ENCODE results near the gene MBIP.
"Not testable (repeated sequence)": the region's sequence is repeated elsewhere in the genome, so short reads cannot be mapped to it uniquely, and the experiment has no call there.

The MBIP gene

GRCh38 chr14:36356862-36357261 lies 36.4 kb upstream of the MBIP start:
- no peak for DNase-seq
- no peak overlapping the region for H2AFZ ChIP-seq (ENCODE audit: low read length)
- no peaks in the 10 kb centered on the region for H3K9me2 ChIP-seq (replicated peaks; ENCODE audit: insufficient read depth, low read length)
- TF ChIP-seq EZH2 (optimal IDR thresholded peaks at IDR 0.05; ENCODE audit: low read depth, low read length) (no peak), CTCF (IDR thresholded peaks at IDR 0.05; ENCODE audit: low read length) (no peak), EZH2phosphoT487 (IDR thresholded peaks at IDR 0.05; ENCODE audit: low read length) (no peak)
- no peak overlapping the region for H3K4me3 ChIP-seq (ENCODE audit: low read length)
- no peak overlapping the region for H3K4me2 ChIP-seq (ENCODE audit: low read depth, low read length)
- no peaks in the 10 kb centered on the region for H3F3A ChIP-seq (ENCODE audit: insufficient read depth, low read length)
- no peak overlapping the region for H3K9ac ChIP-seq (ENCODE audit: low read length)
- no peaks in the 10 kb centered on the region for H3K27me3 ChIP-seq (replicated peaks; ENCODE audit: insufficient read depth, low read length)
- H4K20me1 ChIP-seq (ENCODE audit: insufficient read depth, low read length), result no peaks in the 10 kb centered on the region
- no peaks in the 10 kb centered on the region for H3K36me3 ChIP-seq (replicated peaks; ENCODE audit: insufficient read depth, low read length)
- H3K79me2 ChIP-seq (ENCODE audit: low read length), result no peaks in the 10 kb centered on the region
- H3K4me1 ChIP-seq (ENCODE audit: low read length), result no peaks in the 10 kb centered on the region
- no peaks in the 10 kb centered on the region for H3K9me3 ChIP-seq (replicated peaks; ENCODE audit: insufficient read depth, low read length)
- no peak overlapping the region for H3K27ac ChIP-seq (ENCODE audit: low read length)

GRCh38 chr14:36346052-36346451 lies 25.6 kb upstream of the MBIP start:
- DNase-seq, result no peak
- H3K27ac ChIP-seq (ENCODE audit: low read length), result no peak overlapping the region
- H4K20me1 ChIP-seq (ENCODE audit: insufficient read depth, low read length), result no peaks in the 10 kb centered on the region
- H3K9me2 ChIP-seq (replicated peaks; ENCODE audit: insufficient read depth, low read length), result no peaks in the 10 kb centered on the region
- no peak overlapping the region for H3K9ac ChIP-seq (ENCODE audit: low read length)
- H3K4me1 ChIP-seq (ENCODE audit: low read length), result no peaks in the 10 kb centered on the region
- TF ChIP-seq EZH2 (optimal IDR thresholded peaks at IDR 0.05; ENCODE audit: low read depth, low read length), result no peak
- no peak for TF ChIP-seq CTCF (IDR thresholded peaks at IDR 0.05; ENCODE audit: low read length)
- no peak for TF ChIP-seq EZH2phosphoT487 (IDR thresholded peaks at IDR 0.05; ENCODE audit: low read length)
- H3K4me2 ChIP-seq (ENCODE audit: low read depth, low read length), result no peak overlapping the region
- H3K27me3 ChIP-seq (replicated peaks; ENCODE audit: insufficient read depth, low read length), result no peaks in the 10 kb centered on the region
- H3K9me3 ChIP-seq (replicated peaks; ENCODE audit: insufficient read depth, low read length), result no peaks in the 10 kb centered on the region
- no peaks in the 10 kb centered on the region for H3F3A ChIP-seq (ENCODE audit: insufficient read depth, low read length)
- no peak overlapping the region for H2AFZ ChIP-seq (ENCODE audit: low read length)
- H3K36me3 ChIP-seq (replicated peaks; ENCODE audit: insufficient read depth, low read length), result no peaks in the 10 kb centered on the region
- no peaks in the 10 kb centered on the region for H3K79me2 ChIP-seq (ENCODE audit: low read length)
- H3K4me3 ChIP-seq (ENCODE audit: low read length), result no peak overlapping the region

- H3K36me3 ChIP-seq (replicated peaks; ENCODE audit: insufficient read depth, low read length), result no peaks in the 10 kb centered on the region
- H3K9me3 ChIP-seq (replicated peaks; ENCODE audit: insufficient read depth, low read length), result no peaks in the 10 kb centered on the region
- no peak overlapping the region for H3K4me3 ChIP-seq (ENCODE audit: low read length)
- DNase-seq, result no peak
- no peak overlapping the region for H2AFZ ChIP-seq (ENCODE audit: low read length)
- no peaks in the 10 kb centered on the region for H3K27me3 ChIP-seq (replicated peaks; ENCODE audit: insufficient read depth, low read length)
- H3K27ac ChIP-seq (ENCODE audit: low read length), result no peak overlapping the region
- H3K79me2 ChIP-seq (ENCODE audit: low read length), result no peaks in the 10 kb centered on the region
- H3F3A ChIP-seq (ENCODE audit: insufficient read depth, low read length), result no peaks in the 10 kb centered on the region
- no peak overlapping the region for H3K9ac ChIP-seq (ENCODE audit: low read length)
- H3K4me1 ChIP-seq (ENCODE audit: low read length), result no peaks in the 10 kb centered on the region
- no peaks in the 10 kb centered on the region for H3K9me2 ChIP-seq (replicated peaks; ENCODE audit: insufficient read depth, low read length)
- TF ChIP-seq CTCF (IDR thresholded peaks at IDR 0.05; ENCODE audit: low read length) (no peak), EZH2phosphoT487 (IDR thresholded peaks at IDR 0.05; ENCODE audit: low read length) (no peak), EZH2 (optimal IDR thresholded peaks at IDR 0.05; ENCODE audit: low read depth, low read length) (no peak)
- no peaks in the 10 kb centered on the region for H4K20me1 ChIP-seq (ENCODE audit: insufficient read depth, low read length)
- H3K4me2 ChIP-seq (ENCODE audit: low read depth, low read length), result no peak overlapping the region
Observed at GRCh38 chr14:36344211-36344610, 23.8 kb upstream of the MBIP start.

- DNase-seq; H3K9ac ChIP-seq (ENCODE audit: low read length); H3K4me2 ChIP-seq (ENCODE audit: low read depth, low read length); H3K36me3 ChIP-seq (replicated peaks; ENCODE audit: insufficient read depth, low read length); H3K79me2 ChIP-seq (ENCODE audit: low read length); H4K20me1 ChIP-seq (ENCODE audit: insufficient read depth, low read length); H3K27ac ChIP-seq (ENCODE audit: low read length); H3F3A ChIP-seq (ENCODE audit: insufficient read depth, low read length); H3K27me3 ChIP-seq (replicated peaks; ENCODE audit: insufficient read depth, low read length); H3K4me3 ChIP-seq (ENCODE audit: low read length); H3K9me2 ChIP-seq (replicated peaks; ENCODE audit: insufficient read depth, low read length); H2AFZ ChIP-seq (ENCODE audit: low read length); H3K4me1 ChIP-seq (ENCODE audit: low read length); H3K9me3 ChIP-seq (replicated peaks; ENCODE audit: insufficient read depth, low read length): not testable (repeated sequence)
Observed at GRCh38 chr14:36341811-36342210, 21.4 kb upstream of the MBIP start.
